NCI-H1048 (cell line): Measurements from ENCODE around the gene LIPC.

ENCODE experiments used
- DNase-seq: peaks from one replicate; lab custom pipeline; 2025; lab: John Stamatoyannopoulos, UW

LIPC gene

GRCh38 chr15:58431221-58432149 is at the start of gene LIPC:
TSS of gene LIPC (plus strand) at chr15:58431991. CDS start at chr15:58432033, 42 bp downstream.
- DNase-seq = no peak

- no peak for DNase-seq
Measured at GRCh38 chr15:58383876-58384275, 47.9 kb upstream of the LIPC start.

- DNase-seq = no peak
Measured at GRCh38 chr15:58384667-58385066, 47.1 kb upstream of the LIPC start.

- DNase-seq = no peak
Measured at GRCh38 chr15:58386081-58386480, 45.7 kb upstream of the LIPC start.

- no peak for DNase-seq
Measured at GRCh38 chr15:58386641-58387040, 45.1 kb upstream of the LIPC start.

- no peak for DNase-seq
Measured at GRCh38 chr15:58387130-58387529, 44.7 kb upstream of the LIPC start.

GRCh38 chr15:58388211-58388610 is 43.6 kb upstream of the LIPC start:
- no peak for DNase-seq

- DNase-seq = no peak
Measured at GRCh38 chr15:58390118-58390517, 41.7 kb upstream of the LIPC start.

GRCh38 chr15:58390655-58391054 is 41.1 kb upstream of the LIPC start:
- no peak for DNase-seq

- no peak for DNase-seq
Measured at GRCh38 chr15:58391088-58391487, 40.7 kb upstream of the LIPC start.

- no peak for DNase-seq
Measured at GRCh38 chr15:58392141-58392540, 39.6 kb upstream of the LIPC start.

- DNase-seq = no peak
Measured at GRCh38 chr15:58392611-58393161, 39.1 kb upstream of the LIPC start.

GRCh38 chr15:58393241-58393662 is 38.5 kb upstream of the LIPC start:
- no peak for DNase-seq

GRCh38 chr15:58396181-58396580 is 35.6 kb upstream of the LIPC start:
- DNase-seq = no peak

GRCh38 chr15:58398071-58398470 is 33.7 kb upstream of the LIPC start:
- no peak for DNase-seq

- DNase-seq = peak; percentile 17
Measured at GRCh38 chr15:58398643-58399042, 33.1 kb upstream of the LIPC start.

- DNase-seq = no peak
Measured at GRCh38 chr15:58399739-58400138, 32.1 kb upstream of the LIPC start.

- no peak for DNase-seq
Measured at GRCh38 chr15:58401276-58401675, 30.5 kb upstream of the LIPC start.

GRCh38 chr15:58401991-58402649 is 29.7 kb upstream of the LIPC start:
- DNase-seq = no peak

GRCh38 chr15:58403581-58403980 is 28.2 kb upstream of the LIPC start:
- no peak for DNase-seq

- no peak for DNase-seq
Measured at GRCh38 chr15:58404020-58404419, 27.8 kb upstream of the LIPC start.

- no peak for DNase-seq
Measured at GRCh38 chr15:58404722-58405121, 27.1 kb upstream of the LIPC start.

- DNase-seq = no peak
Measured at GRCh38 chr15:58405865-58406264, 25.9 kb upstream of the LIPC start.
